Memory B cell (primary cell): Measurements from ENCODE around the gene ARL15.

Experiments
- ATAC-seq: fragments of 150-1000 bp; cut with Tn5 transposase; 2 replicates; pipeline ENCODE4 v1.10.0; 2021; ENCODE audit warnings: low read depth, mild to moderate bottlenecking, moderate library complexity
- DNase-seq, 2 donors: peaks; one replicate each; pipeline ENCODE4 v3.0.0; 2022; ENCODE audit warnings: low spot score in 2 of 2
- H3K27ac Mint-ChIP-seq: one replicate; pipeline ENCODE4 v1.8.0; 2022; ENCODE audit warnings: mild to moderate bottlenecking, moderate library complexity, mixed read lengths
- H3K27me3 Mint-ChIP-seq: one replicate; pipeline ENCODE4 v1.8.0; 2022; ENCODE audit warnings: mixed read lengths
- H3K36me3 Mint-ChIP-seq: one replicate; pipeline ENCODE4 v1.8.0; 2022; ENCODE audit warnings: mild to moderate bottlenecking, mixed read lengths
- H3K4me1 Mint-ChIP-seq: one replicate; pipeline ENCODE4 v1.8.0; 2022; ENCODE audit warnings: mixed read lengths
- H3K4me3 Mint-ChIP-seq: one replicate; pipeline ENCODE4 v1.8.0; 2022; ENCODE audit warnings: mild to moderate bottlenecking, moderate library complexity, mixed read lengths
- H3K9me3 Mint-ChIP-seq: one replicate; pipeline ENCODE4 v1.8.0; 2022; ENCODE audit warnings: mixed read lengths

ARL15 gene

GRCh38 chr5:54263447-54263846 is 46.9 kb downstream of the ARL15 start:
- DNase-seq (no peak), ATAC-seq (no peak)
- Mint-ChIP-seq H3K4me1 (peaks cover 19% of the 10 kb centered on the region), H3K27ac (no peak overlapping the region), H3K9me3 (no peaks in the 10 kb centered on the region), H3K36me3 (peaks cover 1% of the 10 kb centered on the region), H3K4me3 (no peak overlapping the region), H3K27me3 (no peaks in the 10 kb centered on the region)

DNA sequence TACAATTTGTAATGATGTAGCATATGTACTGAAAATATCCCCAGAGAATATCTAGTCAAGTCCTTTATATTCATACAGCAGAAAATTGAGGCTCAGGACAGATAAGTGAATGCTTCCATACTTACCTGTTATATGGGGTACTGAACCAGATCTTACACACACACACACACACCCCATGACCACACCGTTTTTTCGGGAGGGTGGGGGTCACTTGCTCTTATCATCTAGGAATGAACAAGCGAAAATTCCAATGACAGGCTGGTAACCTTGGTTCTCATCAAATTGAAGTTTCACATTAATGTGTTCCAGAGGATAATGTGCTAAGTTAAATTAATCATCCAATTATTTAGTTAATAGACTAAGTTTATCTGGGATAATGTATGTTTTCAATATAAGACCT is 48.8 kb downstream of the ARL15 start:
- Mint-ChIP-seq H3K4me3 (no peak overlapping the region), H3K9me3 (no peaks in the 10 kb centered on the region), H3K27ac (no peak overlapping the region), H3K4me1 (peaks cover 26% of the 10 kb centered on the region), H3K27me3 (no peaks in the 10 kb centered on the region), H3K36me3 (peaks cover 1% of the 10 kb centered on the region)
- no peak for ATAC-seq
- no peak for DNase-seq

DNA sequence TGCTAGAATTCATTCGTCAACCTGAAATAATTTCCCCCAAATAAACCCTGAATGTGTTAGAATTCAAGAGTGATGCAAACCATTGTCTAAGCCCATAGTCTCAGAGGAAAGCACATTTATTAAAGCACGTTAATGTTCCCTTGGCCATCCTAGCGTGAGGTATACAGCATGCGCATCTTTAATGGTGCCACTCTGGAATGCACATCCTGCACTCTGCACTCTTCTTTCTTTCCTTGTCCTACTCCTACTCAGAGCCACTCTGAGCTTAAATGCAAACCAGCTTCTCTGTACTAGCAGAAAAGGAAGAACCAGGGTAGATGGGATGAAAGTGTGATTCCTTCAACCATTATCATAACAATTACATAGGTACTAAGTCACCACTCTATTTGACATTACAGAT is 50.4 kb downstream of the ARL15 start:
- DNase-seq (no peak), ATAC-seq (no peak)
- peaks cover 3% of the 10 kb centered on the region for H3K36me3 Mint-ChIP-seq
- peaks cover 34% of the 10 kb centered on the region for H3K4me1 Mint-ChIP-seq
- no peak overlapping the region for H3K27ac Mint-ChIP-seq
- no peaks in the 10 kb centered on the region for H3K9me3 Mint-ChIP-seq
- H3K27me3 Mint-ChIP-seq, result no peaks in the 10 kb centered on the region
- no peak overlapping the region for H3K4me3 Mint-ChIP-seq

DNA sequence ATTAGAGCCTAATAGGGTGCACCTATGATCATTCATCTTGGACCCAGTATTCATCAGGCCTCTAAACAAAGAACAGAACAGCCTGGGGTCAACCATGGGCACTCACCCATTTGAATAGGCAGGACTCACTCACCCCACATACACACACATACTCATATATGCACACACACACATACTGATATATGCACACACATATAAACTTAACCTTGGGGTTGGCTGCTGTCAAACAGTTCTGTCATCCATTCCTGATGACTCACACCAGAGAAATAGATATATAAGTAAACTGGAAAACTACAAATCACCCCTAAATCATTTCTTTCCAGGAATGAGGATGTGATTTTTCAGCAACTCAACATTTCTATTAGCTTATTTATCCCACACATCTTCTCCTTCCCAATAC is 51.3 kb downstream of the ARL15 start:
- Mint-ChIP-seq H3K9me3 (no peaks in the 10 kb centered on the region), H3K36me3 (peaks cover 3% of the 10 kb centered on the region), H3K4me3 (no peak overlapping the region), H3K27me3 (no peaks in the 10 kb centered on the region), H3K27ac (no peak overlapping the region), H3K4me1 (peaks cover 29% of the 10 kb centered on the region)
- ATAC-seq (no peak), DNase-seq (no peak)

GRCh38 chr5:54257366-54258118 is 52.8 kb downstream of the ARL15 start:
- no peaks in the 10 kb centered on the region for H3K9me3 Mint-ChIP-seq
- H3K27me3 Mint-ChIP-seq, result no peaks in the 10 kb centered on the region
- peaks cover 24% of the 10 kb centered on the region for H3K4me1 Mint-ChIP-seq
- ATAC-seq (no peak), DNase-seq (no peak)
- peaks cover 2% of the 10 kb centered on the region for H3K36me3 Mint-ChIP-seq
- H3K27ac Mint-ChIP-seq, result no peak overlapping the region
- no peak overlapping the region for H3K4me3 Mint-ChIP-seq

DNA sequence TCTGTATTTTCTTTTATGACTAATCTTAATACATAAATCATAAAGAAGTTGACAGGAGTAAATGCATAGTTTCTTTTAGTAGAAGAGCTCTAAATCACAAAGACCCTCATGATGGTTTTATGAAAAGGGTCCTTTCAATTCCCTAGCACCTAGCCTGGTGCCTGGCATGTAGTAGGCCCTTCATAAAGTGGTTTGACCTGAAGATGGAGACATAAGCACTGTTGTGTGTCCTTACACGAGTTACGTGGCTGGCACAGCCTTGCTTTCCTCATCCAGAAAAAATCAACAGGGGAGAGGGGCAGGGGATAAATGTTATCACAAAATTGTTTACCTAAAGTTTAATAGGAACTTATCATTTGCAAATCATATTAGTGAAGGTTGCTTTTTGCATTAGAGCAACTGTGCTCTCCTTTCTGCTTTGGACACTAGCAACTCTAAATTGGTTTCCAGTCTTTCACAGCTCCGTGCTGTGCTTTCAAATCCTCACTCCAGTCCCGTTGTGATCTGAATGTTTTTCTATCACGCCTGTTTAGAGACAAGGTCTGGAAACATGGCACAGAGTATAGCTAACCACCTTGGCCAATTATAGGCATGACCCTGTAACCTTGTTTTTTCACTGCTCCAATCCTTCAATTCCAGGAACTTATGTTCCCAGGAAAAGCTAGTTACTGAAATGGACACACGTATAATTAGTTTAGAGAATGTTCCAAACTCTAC is 55.7 kb downstream of the ARL15 start:
- no peak overlapping the region for H3K27ac Mint-ChIP-seq
- H3K4me1 Mint-ChIP-seq, result peaks cover 24% of the 10 kb centered on the region

DNA sequence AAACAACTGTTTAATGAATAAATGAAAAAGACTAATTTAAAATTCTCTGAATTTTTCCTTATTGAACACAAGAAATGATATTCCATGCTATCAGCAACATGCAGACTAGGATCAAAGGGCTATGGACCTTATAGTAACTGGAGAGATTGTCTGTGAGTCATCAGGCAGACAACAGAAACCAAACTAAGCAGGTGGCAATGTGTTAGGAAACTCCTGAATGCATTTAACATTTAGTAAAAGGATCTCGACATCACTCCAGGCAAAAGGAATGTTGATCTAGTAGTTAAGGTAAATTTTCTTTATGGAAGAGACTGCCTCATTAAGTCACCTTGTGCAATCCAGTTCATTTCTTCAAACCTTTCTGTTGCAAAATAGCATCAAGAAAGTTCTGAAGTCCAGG is 58.4 kb downstream of the ARL15 start:
- ATAC-seq (no peak), DNase-seq (no peak)
- no peaks in the 10 kb centered on the region for H3K9me3 Mint-ChIP-seq
- H3K4me3 Mint-ChIP-seq, result no peak overlapping the region
- H3K27me3 Mint-ChIP-seq, result no peaks in the 10 kb centered on the region
- H3K36me3 Mint-ChIP-seq, result peaks cover 2% of the 10 kb centered on the region
- H3K27ac Mint-ChIP-seq, result no peak overlapping the region
- peaks cover 11% of the 10 kb centered on the region for H3K4me1 Mint-ChIP-seq

More for the DNA sequence above, 55.7 kb downstream of the ARL15 start:
- peaks cover 2% of the 10 kb centered on the region for H3K36me3 Mint-ChIP-seq
- no peak for ATAC-seq
- no peak for DNase-seq
- H3K9me3 Mint-ChIP-seq, result no peaks in the 10 kb centered on the region
- no peak overlapping the region for H3K4me3 Mint-ChIP-seq
- H3K27me3 Mint-ChIP-seq, result no peaks in the 10 kb centered on the region

DNA sequence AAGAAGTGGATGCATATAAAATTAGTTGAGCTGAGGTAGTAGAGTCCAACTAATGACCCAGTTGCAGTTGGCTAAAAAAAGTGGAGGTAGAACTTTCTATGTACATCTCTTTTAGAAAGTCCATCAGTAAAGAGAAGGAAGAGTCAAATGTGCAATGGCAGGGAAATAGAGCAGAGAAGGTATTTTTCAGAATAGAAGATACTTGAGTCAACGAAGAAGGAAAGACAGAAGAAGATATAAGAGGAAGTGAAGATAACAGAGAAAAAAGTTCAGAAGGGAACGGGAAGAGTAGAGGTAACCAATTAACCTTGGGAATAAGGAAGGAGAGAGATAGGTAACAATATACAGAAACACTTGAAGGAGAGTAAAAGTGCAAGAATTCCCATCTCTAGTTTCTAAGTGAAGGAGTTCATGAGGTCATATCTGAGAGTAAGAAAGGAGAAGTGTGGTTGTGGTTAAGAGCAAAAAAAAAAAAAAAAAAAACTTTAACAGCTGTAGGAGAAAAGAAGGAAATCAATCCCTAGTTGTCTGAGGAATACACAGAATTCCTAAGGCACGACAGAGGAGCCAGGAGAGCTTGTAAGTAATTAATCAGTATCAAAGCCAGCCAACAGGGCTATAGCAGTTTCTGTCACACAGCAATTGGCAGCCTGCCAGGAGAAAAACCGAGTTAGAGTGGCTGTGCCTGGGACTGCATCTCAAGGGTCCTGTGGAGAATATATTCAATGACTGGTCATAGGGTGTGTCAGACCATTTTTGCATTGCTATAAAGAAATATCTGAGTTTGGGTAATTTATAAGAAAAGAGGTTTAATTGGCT is 61.0 kb downstream of the ARL15 start:
- no peak overlapping the region for H3K4me3 Mint-ChIP-seq
- H3K27me3 Mint-ChIP-seq, result no peaks in the 10 kb centered on the region
- no peaks in the 10 kb centered on the region for H3K36me3 Mint-ChIP-seq
- ATAC-seq (peak; percentile 77), DNase-seq (peak in 1 of 2 donors; percentile 22)
- H3K9me3 Mint-ChIP-seq, result no peaks in the 10 kb centered on the region
- peaks cover 5% of the 10 kb centered on the region for H3K4me1 Mint-ChIP-seq
- no peak overlapping the region for H3K27ac Mint-ChIP-seq

DNA sequence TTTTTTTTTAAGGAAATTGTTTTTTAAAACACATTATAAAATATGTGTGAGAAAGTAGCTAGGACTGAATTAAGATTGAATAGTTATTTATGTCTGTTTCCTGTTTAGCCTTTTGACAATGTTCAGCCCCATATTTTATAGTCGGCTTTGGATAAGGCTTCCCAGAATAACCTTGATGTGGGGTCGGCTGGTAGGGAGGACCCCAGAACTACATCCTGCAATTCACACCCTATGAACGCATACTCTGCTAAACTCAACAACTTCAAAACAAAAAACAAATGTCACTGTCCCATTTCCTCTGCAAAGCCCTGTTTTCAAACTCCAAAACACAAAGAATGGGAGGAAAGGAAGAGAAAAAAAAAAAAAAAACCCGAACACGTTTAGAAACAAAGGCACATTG is 63.1 kb downstream of the ARL15 start:
- Mint-ChIP-seq H3K36me3 (no peaks in the 10 kb centered on the region), H3K27ac (no peak overlapping the region), H3K27me3 (no peaks in the 10 kb centered on the region), H3K9me3 (no peaks in the 10 kb centered on the region), H3K4me3 (no peak overlapping the region), H3K4me1 (peaks cover 5% of the 10 kb centered on the region)
- no peak for DNase-seq
- no peak for ATAC-seq

DNA sequence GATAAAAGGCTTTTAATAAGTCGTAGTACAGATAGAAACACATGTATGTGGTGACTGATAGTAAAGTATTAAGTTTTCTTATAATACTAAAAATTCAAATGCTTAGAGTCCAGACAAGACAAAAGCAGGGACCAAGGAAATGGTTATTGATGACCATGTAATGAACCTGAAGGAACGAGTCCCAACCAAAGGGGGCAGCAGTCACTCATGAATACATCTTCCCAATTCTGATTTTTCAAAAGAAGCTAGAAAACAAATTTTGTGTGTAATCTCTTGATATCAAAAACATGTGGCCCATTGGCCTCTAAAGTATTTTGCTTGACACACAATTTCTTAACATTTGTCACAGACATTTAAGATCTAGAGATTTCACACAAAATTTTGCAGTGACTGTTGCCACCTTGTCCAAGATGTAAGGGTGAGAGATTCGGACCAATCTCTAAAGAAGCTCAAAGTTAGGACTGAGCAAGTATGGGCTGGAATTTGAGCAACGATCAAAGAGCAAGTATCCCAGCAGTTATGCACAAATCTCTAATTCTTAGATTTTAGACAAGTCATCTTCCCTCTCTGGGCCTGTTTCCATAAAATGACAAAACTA is 66.8 kb downstream of the ARL15 start:
- Mint-ChIP-seq H3K4me3 (no peak overlapping the region), H3K4me1 (peaks cover 5% of the 10 kb centered on the region), H3K36me3 (peaks cover 1% of the 10 kb centered on the region), H3K27me3 (no peaks in the 10 kb centered on the region), H3K9me3 (no peaks in the 10 kb centered on the region), H3K27ac (no peak overlapping the region)
- peak in 1 of 2 donors; percentile 23 for DNase-seq
- no peak for ATAC-seq

GRCh38 chr5:54242297-54242696 is 68.1 kb downstream of the ARL15 start:
- no peaks in the 10 kb centered on the region for H3K9me3 Mint-ChIP-seq
- H3K4me3 Mint-ChIP-seq, result no peak overlapping the region
- no peaks in the 10 kb centered on the region for H3K27me3 Mint-ChIP-seq
- peaks cover 5% of the 10 kb centered on the region for H3K4me1 Mint-ChIP-seq
- ATAC-seq, result no peak
- DNase-seq, result no peak
- H3K36me3 Mint-ChIP-seq, result peaks cover 1% of the 10 kb centered on the region
- no peak overlapping the region for H3K27ac Mint-ChIP-seq

DNA sequence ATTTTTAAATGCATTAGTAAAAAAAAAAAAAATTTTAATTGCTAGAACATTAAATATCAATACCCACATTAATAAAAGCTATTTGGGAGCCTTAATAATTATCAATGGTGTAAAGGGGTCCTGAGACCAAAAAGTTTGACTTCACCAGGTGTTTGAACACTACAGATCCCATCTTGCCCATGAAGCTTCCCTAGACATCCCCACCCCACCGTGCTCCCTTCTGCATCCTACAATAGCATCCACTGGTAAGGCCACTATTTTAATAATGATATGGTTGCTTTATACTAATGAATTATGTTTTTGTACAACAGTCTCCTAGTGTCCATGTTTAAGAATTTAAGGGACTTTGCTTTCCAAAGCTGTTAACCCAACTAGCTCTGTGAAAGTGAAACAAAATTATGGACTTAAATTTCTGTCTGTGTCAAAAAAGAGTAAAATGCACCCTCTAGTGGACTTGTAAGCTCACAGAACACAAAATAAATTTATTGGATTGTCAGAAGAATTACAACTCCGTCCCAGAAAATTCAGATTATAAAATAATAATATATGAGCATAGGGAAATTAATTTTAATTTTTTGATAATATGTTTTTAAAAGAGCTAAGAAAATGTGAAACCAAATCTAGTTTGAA is 76.0 kb downstream of the ARL15 start:
- peaks cover 16% of the 10 kb centered on the region for H3K4me1 Mint-ChIP-seq
- no peaks in the 10 kb centered on the region for H3K27me3 Mint-ChIP-seq
- no peak for ATAC-seq
- H3K9me3 Mint-ChIP-seq, result no peaks in the 10 kb centered on the region
- DNase-seq, result no peak
- H3K27ac Mint-ChIP-seq, result no peak overlapping the region
- no peak overlapping the region for H3K4me3 Mint-ChIP-seq
- no peaks in the 10 kb centered on the region for H3K36me3 Mint-ChIP-seq

DNA sequence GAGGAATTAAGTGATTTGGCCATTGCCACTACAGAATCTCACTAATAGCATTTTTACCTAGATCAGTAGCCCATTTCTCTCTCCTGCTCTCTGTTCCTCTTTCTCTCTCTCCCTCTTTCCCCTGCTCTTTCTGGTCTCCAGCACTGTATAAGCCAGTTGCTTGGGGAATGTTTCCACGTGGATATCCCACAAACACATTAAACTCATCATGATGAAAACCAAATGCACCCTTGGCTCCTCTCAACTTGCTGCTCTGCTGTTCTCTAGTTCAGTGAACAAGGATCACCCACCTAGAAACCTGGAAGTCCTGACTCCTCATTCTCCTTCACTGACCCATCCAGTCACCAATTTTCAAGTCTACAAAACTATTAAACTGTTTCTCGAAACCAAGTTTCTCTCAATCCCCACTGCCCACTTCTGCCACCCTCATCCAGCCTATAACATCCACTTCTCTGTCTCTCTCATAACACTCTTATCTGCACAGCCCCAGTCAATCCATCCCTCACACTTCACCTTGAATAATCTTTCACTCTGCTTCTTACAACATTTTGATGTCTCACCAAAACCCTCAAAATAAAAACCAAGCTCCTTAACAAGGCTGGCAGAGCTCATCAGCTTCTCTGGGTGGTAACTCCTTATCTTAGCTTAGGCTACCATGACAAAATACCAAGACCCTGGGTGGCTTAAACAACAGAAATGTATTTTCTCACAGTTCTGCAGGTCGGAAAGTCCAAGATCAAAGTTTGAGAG is 79.3 kb downstream of the ARL15 start:
- no peaks in the 10 kb centered on the region for H3K27me3 Mint-ChIP-seq
- H3K36me3 Mint-ChIP-seq, result peaks cover under 1% of the 10 kb centered on the region
- no peak overlapping the region for H3K27ac Mint-ChIP-seq
- no peaks in the 10 kb centered on the region for H3K9me3 Mint-ChIP-seq
- DNase-seq, result no peak
- no peak for ATAC-seq
- H3K4me1 Mint-ChIP-seq, result peaks cover 30% of the 10 kb centered on the region
- H3K4me3 Mint-ChIP-seq, result no peak overlapping the region
